NCI-H345 treated with DMSO at 0.1 percent for 48 hours (cell line): ENCODE data around the gene ADNP.

Experiments
- DNase-seq: peaks from one replicate; lab custom pipeline; 2025; ENCODE audit not compliant: unreplicated experiment; lab: John Stamatoyannopoulos, UW

Gene ADNP

GRCh38 chr20:50852085-50852484, 79.2 kb downstream of the ADNP start:
- DNase-seq = no peak

- no peak for DNase-seq
Observed at GRCh38 chr20:50850721-50851286, 80.4 kb downstream of the ADNP start.

GRCh38 chr20:50848846-50849673, 82.2 kb downstream of the ADNP start:
- DNase-seq = no peak

GRCh38 chr20:50848341-50848808, 82.9 kb downstream of the ADNP start:
- no peak for DNase-seq

GRCh38 chr20:50845566-50846215, 85.5 kb downstream of the ADNP start:
- DNase-seq = no peak

- DNase-seq = no peak
Observed at GRCh38 chr20:50844430-50845100, 86.7 kb downstream of the ADNP start.

GRCh38 chr20:50843331-50844276, 87.6 kb downstream of the ADNP start:
- DNase-seq = no peak

- no peak for DNase-seq
Observed at GRCh38 chr20:50842821-50843220, 88.4 kb downstream of the ADNP start.
